Sigmoid colon (tissue), 7 donors: ENCODE data around the gene EOGT. TPM values are rescaled to one million over a fixed set of nuclear protein-coding genes. Genes with fewer than 3 reads are reported as not detected.

ENCODE experiments used
- DNase-seq: peaks from one replicate; pipeline ENCODE4 v3.0.0-alpha.2; 2019
- H3K27ac ChIP-seq, 4 donors: fragments of 200-600 bp; sonication (generic); one replicate each; pipeline ENCODE4 v1.5.1; 2016 to 2019; ENCODE audit warnings: mild to moderate bottlenecking in 1 of 4
- H3K27me3 ChIP-seq, 3 donors: fragments of 200-600 bp; sonication (generic); one replicate each; pipeline ENCODE4 v1.5.1; 2019; ENCODE audit warnings: mild to moderate bottlenecking in 1 of 3
- H3K36me3 ChIP-seq, 4 donors: fragments of 200-600 bp; sonication (generic); one replicate each; pipeline ENCODE4 v1.5.1; 2016 to 2019
- H3K4me1 ChIP-seq, 4 donors: fragments of 200-600 bp; sonication (generic); one replicate each; pipeline ENCODE4 v1.5.1; 2017 to 2019
- H3K4me3 ChIP-seq, 4 donors: fragments of 200-600 bp; sonication (generic); one replicate each; pipeline ENCODE4 v1.5.1; 2017 to 2019; ENCODE audit warnings: mild to moderate bottlenecking in 2 of 4, moderate library complexity in 1 of 4
- H3K9me3 ChIP-seq, 4 donors: fragments of 200-600 bp in 3 of 4; sonication (generic) in 3 of 4; one replicate each; pipeline versions ENCODE4 v1.5.1 to v1.6.1; 2013 to 2019
- EP300 ChIP-seq, 4 donors: sonication (generic); formaldehyde crosslinking; IDR thresholded peaks; one replicate each; pipeline ENCODE4 v1.6.1; 2017; ENCODE audit warnings: antibody characterized with exemption in 4 of 4
- POLR2A ChIP-seq, 2 donors: fragments of 450-650 bp; IDR thresholded peaks; one replicate each; pipeline ENCODE4 v1.6.1; 2016; ENCODE audit warnings: antibody characterized with exemption in 2 of 2, mild to moderate bottlenecking in 2 of 2, moderate library complexity in 2 of 2
- POLR2AphosphoS5 ChIP-seq, 4 donors: sonication (generic); formaldehyde crosslinking; IDR thresholded peaks; one replicate each; pipeline ENCODE4 v1.6.1; 2017; ENCODE audit warnings: antibody characterized with exemption in 4 of 4
- WGBS, 2 donors: extraction: QIAGEN DNeasy Blood & Tissue Kit; methylation state at CpG; one replicate each; pipeline ENCODE4 v1.1.7; 2013; 5-methylcytosine and 5-hydroxymethylcytosine counted together
- intact Hi-C: fragments of 100-400 bp; cut with DNase I; formaldehyde crosslinking; loops from one replicate; pipeline ENCODE4 v1.15.1; 2023
- polyA plus RNA-seq, 3 donors: library from polyadenylated mRNA; stranded (reverse); fragments of 200-250 nt; gene quantifications; one replicate each; pipeline ENCODE4 v1.2.3, GENCODE V29; 2013
- total RNA-seq, 4 donors: library from RNA; depleted of rRNA; stranded (reverse); fragments of >200 nt; gene quantifications; one replicate each; pipeline ENCODE4 v1.1.0, GENCODE V29; 2016
- TF ChIP-seq, protein P1 (sequence below), 4 experiments: fragments of 450-650 bp in 3 of 4; fragments of 200-600 bp in 1 of 4; IDR thresholded peaks; one replicate each; pipeline ENCODE4 v1.5.1; 2016 to 2019; ENCODE audit warnings: antibody characterized with exemption in 4 of 4, mild to moderate bottlenecking in 3 of 4, moderate library complexity in 2 of 4
- donor health status: healthy with polysubstance abuse.
- donor health status: Bipolar disorder and iron deficiency.
- donor health status: healthy.

The EOGT gene
- total and polyA plus RNA-seq, 7 donors = 4.6 to 103 (median 42.1) TPM

- no peak for DNase-seq
- no peaks in the 10 kb centered on the region for H3K27me3 ChIP-seq
- intact Hi-C loops = no loop called here
- peaks cover 0 to 19% (median 17%) of the 10 kb centered on the region in 4 donors for H3K4me1 ChIP-seq
- TF ChIP-seq EP300 (IDR thresholded peaks at IDR 0.05) (no peak), POLR2AphosphoS5 (IDR thresholded peaks at IDR 0.05) (no peak), POLR2A (IDR thresholded peaks at IDR 0.05) (no peak)
- TF ChIP-seq, protein P1, sequence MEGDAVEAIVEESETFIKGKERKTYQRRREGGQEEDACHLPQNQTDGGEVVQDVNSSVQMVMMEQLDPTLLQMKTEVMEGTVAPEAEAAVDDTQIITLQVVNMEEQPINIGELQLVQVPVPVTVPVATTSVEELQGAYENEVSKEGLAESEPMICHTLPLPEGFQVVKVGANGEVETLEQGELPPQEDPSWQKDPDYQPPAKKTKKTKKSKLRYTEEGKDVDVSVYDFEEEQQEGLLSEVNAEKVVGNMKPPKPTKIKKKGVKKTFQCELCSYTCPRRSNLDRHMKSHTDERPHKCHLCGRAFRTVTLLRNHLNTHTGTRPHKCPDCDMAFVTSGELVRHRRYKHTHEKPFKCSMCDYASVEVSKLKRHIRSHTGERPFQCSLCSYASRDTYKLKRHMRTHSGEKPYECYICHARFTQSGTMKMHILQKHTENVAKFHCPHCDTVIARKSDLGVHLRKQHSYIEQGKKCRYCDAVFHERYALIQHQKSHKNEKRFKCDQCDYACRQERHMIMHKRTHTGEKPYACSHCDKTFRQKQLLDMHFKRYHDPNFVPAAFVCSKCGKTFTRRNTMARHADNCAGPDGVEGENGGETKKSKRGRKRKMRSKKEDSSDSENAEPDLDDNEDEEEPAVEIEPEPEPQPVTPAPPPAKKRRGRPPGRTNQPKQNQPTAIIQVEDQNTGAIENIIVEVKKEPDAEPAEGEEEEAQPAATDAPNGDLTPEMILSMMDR (IDR thresholded peaks at IDR 0.05) = no peak
- H3K9me3 ChIP-seq = no peaks in the 10 kb centered on the region
- H3K4me3 ChIP-seq = no peak overlapping the region
- WGBS, 2 donors = 81 to 88% methylated on average over 2 of the region's 2 CpGs
- no peak overlapping the region for H3K27ac ChIP-seq
- peaks cover 0 to 25% (median 3%) of the 10 kb centered on the region in 4 donors for H3K36me3 ChIP-seq
Observed at GRCh38 chr3:69016901-69017300, 3.4 kb upstream of the EOGT start.

GRCh38 chr3:69016102-69016501, 2.6 kb upstream of the EOGT start:
- no peak for DNase-seq
- Histone ChIP-seq H3K27me3 (no peaks in the 10 kb centered on the region), H3K36me3 (peaks cover 0 to 17% (median 0%) of the 10 kb centered on the region in 4 donors), H3K4me3 (no peak overlapping the region), H3K4me1 (peaks cover 0 to 27% (median 22%) of the 10 kb centered on the region in 4 donors), H3K27ac (no peak overlapping the region), H3K9me3 (no peaks in the 10 kb centered on the region)
- TF ChIP-seq, protein P1 (IDR thresholded peaks at IDR 0.05) = no peak
- TF ChIP-seq EP300 (IDR thresholded peaks at IDR 0.05) = no peak
- intact Hi-C loops = no loop called here
- 96 to 97% methylated on average over 4 of the region's 4 CpGs for WGBS, 2 donors

GRCh38 chr3:69014022-69014580, 617 bp upstream of the EOGT start:
- TF ChIP-seq, protein P1 (IDR thresholded peaks at IDR 0.05) = no peak
- no peak for TF ChIP-seq POLR2AphosphoS5 (IDR thresholded peaks at IDR 0.05)
- no peak for TF ChIP-seq EP300 (IDR thresholded peaks at IDR 0.05)
- TF ChIP-seq POLR2A (IDR thresholded peaks at IDR 0.05) = no peak
- peaks cover 0 to 47% (median 42%) of the 10 kb centered on the region in 4 donors for H3K4me1 ChIP-seq
- intact Hi-C loops = no loop called here

GRCh38 chr3:69012800-69013252, 658 bp downstream of the EOGT start:
- Histone ChIP-seq H3K27me3 (no peaks in the 10 kb centered on the region), H3K27ac (peak overlapping the region; percentile 93 to 99 (median 99)), H3K36me3 (peaks cover 0 to 13% (median 0%) of the 10 kb centered on the region in 4 donors), H3K4me1 (peaks cover 0 to 56% (median 49%) of the 10 kb centered on the region in 4 donors), H3K4me3 (peak overlapping the region; percentile 65 to 96 (median 84)), H3K9me3 (no peaks in the 10 kb centered on the region)
- intact Hi-C loops = loop anchor here (2.0 kb wide), 1 partner anchor 68 kb away; the partner anchor contains the start of gene UBA3
- WGBS, 2 donors = 6 to 7% methylated on average over 36 of the region's 36 CpGs
- DNase-seq = peak; percentile 80
- TF ChIP-seq POLR2AphosphoS5 (IDR thresholded peaks at IDR 0.05) = peak in 2 of 4 donors; percentile 18 to 34
- TF ChIP-seq POLR2A (IDR thresholded peaks at IDR 0.05) = no peak
- no peak for TF ChIP-seq EP300 (IDR thresholded peaks at IDR 0.05)
- TF ChIP-seq, protein P1 (IDR thresholded peaks at IDR 0.05) = no peak

More at GRCh38 chr3:69014022-69014580, 617 bp upstream of the EOGT start:
- no peak for DNase-seq
- Histone ChIP-seq H3K4me3 (peak overlapping the region; percentile 65 to 96 (median 84)), H3K27me3 (no peaks in the 10 kb centered on the region), H3K9me3 (no peaks in the 10 kb centered on the region), H3K36me3 (peaks cover 0 to 12% (median 0%) of the 10 kb centered on the region in 4 donors), H3K27ac (peak overlapping the region; percentile 93 to 99 (median 99))
- 8 to 12% methylated on average over 11 of the region's 11 CpGs for WGBS, 2 donors
